Aortic smooth muscle cell (primary cell): ENCODE measurements around the gene GPR87. TPM values are rescaled to one million over a fixed set of nuclear protein-coding genes. Genes with fewer than 3 reads are reported as not detected.

Source experiments
- total RNA-seq: library from RNA; depleted of rRNA; stranded (reverse); fragments of >200 nt; gene quantifications from 2 replicates; pipeline ENCODE4 v1.2.3, GENCODE V29; 2014

The GPR87 gene
- not detected in 2 replicates for total RNA-seq

GRCh38 chr3:151316267-151316991 is at the start of gene GPR87:
Gene GPR87, minus strand, starts transcription at chr3:151316820. Its CDS starts 16,720 bp downstream, at chr3:151300100.

GRCh38 chr3:151329363-151329762 is 12.7 kb upstream of the GPR87 start, which contains the start of gene P2RY13:
Gene P2RY13, minus strand, starts transcription at chr3:151329549. Its CDS starts 21 bp downstream, at chr3:151329528.

DNA sequence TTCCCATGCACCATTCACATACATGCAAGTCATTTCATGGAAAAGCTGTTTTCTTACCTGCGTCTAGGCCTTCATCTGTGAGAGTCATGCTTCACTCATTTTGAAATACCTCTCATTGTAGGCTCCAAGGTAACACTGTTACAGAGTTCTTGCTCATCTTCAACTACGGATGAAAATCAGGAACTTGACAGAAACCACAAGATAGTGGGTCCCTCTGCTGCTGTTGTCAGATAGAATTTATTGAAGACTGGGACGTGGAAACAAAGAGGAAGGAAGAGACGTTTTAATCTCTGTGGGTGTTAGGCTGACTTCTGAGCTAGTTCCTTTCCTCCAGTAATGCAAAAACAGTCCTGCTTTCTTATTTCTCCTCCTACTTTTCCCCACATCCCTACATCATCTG is 38.4 kb downstream of the GPR87 start, which contains the start of gene P2RY14:
TSS of gene P2RY14 (minus strand) at position 313 of the 400 bp plus-strand sequence. CDS start 64,226 bp downstream, outside the sequence.

Other genes starting within 250 kb of the GPR87 start
- 0.31 and 0.66 TPM in 2 replicates for gene MED12L, start 231.2 kb downstream of the GPR87 start, total RNA-seq
- not detected in 2 replicates for gene GPR171, start 113.6 kb downstream of the GPR87 start, total RNA-seq
- not detected in 2 replicates for gene P2RY14, start 38.3 kb downstream of the GPR87 start, total RNA-seq
- not detected in 2 replicates for gene P2RY13, start 12.7 kb upstream of the GPR87 start, total RNA-seq
- 0.13 TPM in 1 of 2 replicates, not detected in the other for gene P2RY12, start 67.9 kb upstream of the GPR87 start, total RNA-seq
- gene IGSF10, start 144.2 kb upstream of the GPR87 start, total RNA-seq = 1.7 and 2.0 TPM in 2 replicates